OCI-LY3 (cell line): ENCODE results near the gene KCNQ1.

Source experiments
- CTCF ChIP-seq: fragments of 200-600, 300-600 bp; sonication (generic); IDR thresholded peaks from 2 replicates; pipeline ENCODE4 v1.5.1; 2014; ENCODE audit warnings: antibody characterized with exemption, low read length, low read depth
- EZH2phosphoT487 ChIP-seq: fragments of 200-600 bp; shearing (Covaris generic); IDR thresholded peaks from 2 replicates; pipeline ENCODE4 v1.6.1; 2018; ENCODE audit warnings: antibody characterized with exemption, mixed run types, low read depth

- TF ChIP-seq EZH2phosphoT487 (no peak), CTCF (no peak)
Measured at GRCh38 chr11:2838091-2838490, 393.3 kb downstream of the KCNQ1 start.
